GM19372 (cell line): ENCODE data around the gene OR1S1.
"Not testable (repeated sequence)": the region's sequence is repeated elsewhere in the genome, so short reads cannot be mapped to it uniquely, and the experiment has no call there.

Source experiments
- ATAC-seq: cut with Tn5 transposase; IDR thresholded peaks from one replicate; pipeline ENCODE4 v1.9.1; 2021; ENCODE audit warnings: mild to moderate bottlenecking, low read depth, moderate library complexity; ENCODE audit not compliant: unreplicated experiment

The OR1S1 gene

DNA sequence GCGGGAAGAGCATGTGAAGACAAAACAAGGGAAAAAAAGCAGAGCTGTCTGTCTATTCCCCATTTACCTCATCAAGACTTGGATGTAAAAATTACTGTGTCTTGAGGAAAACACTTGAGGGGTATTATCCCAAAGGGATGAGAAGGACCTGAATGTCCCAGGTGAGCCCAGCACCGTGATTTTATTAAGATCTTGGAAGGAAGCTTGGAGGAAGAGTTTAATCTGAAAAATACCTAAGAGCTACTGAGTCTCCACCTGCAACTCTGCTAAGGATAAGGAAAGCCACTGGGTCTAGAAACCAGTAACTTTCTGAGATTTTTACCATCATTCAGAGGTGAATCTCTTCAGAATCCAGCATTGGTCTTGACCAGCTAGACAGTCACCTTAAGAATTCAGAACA lies at the start of gene OR1S1:
Gene OR1S1, plus strand, starts transcription at position 301 of the 400 bp plus-strand sequence.
- not testable (repeated sequence) for ATAC-seq

- no peak for ATAC-seq
Measured at GRCh38 chr11:58164389-58164788, 48.1 kb upstream of the OR1S1 start.

DNA sequence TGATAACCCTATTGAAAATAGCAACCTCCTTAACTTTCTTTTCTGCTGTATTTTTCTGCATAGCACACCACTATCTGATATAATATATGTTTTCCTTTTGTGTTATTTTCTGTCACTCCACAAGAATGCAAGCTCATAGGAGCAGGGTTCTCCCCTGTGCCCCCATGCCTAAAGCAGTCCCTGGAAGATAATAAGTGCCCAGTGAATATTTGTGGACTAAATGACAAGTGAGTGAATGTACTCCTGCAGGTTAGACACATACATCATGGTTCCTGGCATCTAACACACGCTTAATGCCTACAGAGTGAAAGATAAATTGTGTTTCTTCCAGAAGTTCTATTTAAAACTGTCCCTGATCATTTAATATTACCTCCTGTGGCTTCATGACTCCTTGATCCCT lies 47.5 kb upstream of the OR1S1 start:
- ATAC-seq = no peak

- ATAC-seq = no peak
Measured at GRCh38 chr11:58165504-58166106, 46.9 kb upstream of the OR1S1 start.

DNA sequence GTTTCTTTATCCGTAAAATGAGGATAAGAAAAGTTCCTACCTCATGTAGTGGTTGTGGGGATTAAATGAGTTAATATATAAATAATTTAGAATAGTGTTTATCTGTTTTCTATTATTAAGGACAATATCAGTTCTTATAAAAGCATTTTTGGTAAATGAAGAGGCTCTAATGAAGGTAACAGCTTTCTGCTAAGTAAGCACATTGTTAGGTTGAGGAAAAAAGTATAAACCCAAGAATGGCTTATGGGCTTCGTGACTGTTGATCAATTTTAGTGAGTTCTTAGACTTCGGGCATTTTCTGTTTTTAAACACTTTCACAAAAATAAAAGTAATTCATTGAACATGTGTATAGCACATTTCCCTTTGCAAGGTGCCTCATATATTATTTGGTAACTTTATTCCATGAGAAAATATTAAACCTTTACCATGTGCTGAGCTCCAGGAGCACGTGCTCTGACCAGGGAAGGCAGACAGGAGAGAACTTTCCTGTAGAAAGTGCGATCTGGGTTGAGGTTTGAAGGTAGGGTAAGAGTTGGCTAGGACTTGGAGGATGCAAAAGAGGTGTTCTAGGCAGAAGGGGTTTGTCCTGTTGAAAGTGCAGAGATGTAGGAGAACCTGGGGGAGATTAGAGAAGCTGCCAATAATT lies 35.0 kb upstream of the OR1S1 start:
- ATAC-seq = no peak

DNA sequence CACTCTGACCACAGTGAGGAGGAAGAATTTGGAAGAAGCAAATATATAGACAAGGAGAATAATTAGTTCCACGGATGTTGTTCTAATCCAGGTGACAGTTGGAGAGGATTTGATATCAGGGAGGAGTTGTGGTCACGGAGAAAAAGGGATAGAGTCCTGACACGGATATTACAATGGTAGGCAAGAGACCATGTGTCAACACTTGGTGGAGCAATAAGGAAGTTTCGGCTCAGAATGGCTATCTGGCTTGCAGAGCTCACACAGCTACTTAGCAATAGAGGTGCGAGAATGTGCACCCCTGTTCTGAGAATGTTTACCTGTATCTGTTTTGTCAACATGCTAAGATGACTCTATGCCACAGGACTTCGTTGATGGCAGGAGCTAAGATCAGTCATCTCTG lies 34.1 kb upstream of the OR1S1 start:
- ATAC-seq = no peak

DNA sequence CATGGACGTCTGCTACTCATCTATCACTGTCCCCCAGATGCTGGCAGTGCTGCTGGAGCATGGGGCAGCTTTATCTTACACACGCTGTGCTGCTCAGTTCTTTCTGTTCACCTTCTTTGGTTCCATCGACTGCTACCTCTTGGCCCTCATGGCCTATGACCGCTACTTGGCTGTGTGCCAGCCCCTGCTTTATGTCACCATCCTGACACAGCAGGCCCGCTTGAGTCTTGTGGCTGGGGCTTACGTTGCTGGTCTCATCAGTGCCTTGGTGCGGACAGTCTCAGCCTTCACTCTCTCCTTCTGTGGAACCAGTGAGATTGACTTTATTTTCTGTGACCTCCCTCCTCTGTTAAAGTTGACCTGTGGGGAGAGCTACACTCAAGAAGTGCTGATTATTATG lies 32.9 kb upstream of the OR1S1 start:
- ATAC-seq = no peak

DNA sequence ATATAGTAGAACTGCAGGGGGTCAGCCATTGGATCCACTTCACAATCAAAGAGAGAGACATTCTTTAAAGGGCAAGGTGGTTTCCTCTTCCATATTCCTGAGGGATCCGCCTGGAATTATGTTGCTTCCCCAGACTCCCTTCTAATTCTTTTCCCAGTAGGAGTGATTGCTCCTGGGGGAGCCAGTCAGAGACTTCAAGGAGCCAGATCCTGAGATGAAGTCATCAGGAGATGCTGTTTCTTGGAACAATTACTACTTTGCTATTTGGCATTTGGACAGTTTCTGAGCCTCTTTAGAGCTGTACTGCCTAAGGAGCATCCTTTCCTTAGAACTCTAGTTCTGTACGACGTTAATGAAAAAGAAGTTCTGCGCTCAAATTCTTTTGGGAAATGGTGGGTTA lies 25.6 kb upstream of the OR1S1 start:
- no peak for ATAC-seq

GRCh38 chr11:58188770-58189169 lies 23.8 kb upstream of the OR1S1 start, which contains the start of gene OR9Q2:
Gene OR9Q2 (plus strand): TSS chr11:58189070. CDS start chr11:58190491, 1,421 bp downstream.
- no peak for ATAC-seq

DNA sequence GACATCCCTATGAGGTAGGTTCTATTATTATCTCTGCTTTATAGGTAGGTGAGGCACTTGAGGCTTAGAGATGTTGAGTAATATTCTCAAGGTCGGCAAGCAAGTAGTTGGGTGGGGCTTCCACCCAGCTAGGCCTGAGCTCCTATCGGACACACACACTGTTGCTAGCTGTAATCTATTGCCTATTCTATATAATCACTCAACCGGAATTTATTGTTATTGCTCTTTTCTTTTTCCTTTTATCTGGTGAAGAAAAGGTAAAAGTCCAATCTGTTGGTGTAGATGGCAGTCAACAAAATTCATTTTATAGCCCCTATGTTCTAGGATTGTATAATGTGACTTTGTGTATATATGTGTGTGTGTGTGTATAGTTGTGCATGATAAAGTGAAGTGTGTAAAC lies 20.3 kb upstream of the OR1S1 start:
- no peak for ATAC-seq

- no peak for ATAC-seq
Measured at GRCh38 chr11:58193391-58193790, 19.1 kb upstream of the OR1S1 start.

GRCh38 chr11:58195939-58196338 lies 16.6 kb upstream of the OR1S1 start:
- no peak for ATAC-seq

DNA sequence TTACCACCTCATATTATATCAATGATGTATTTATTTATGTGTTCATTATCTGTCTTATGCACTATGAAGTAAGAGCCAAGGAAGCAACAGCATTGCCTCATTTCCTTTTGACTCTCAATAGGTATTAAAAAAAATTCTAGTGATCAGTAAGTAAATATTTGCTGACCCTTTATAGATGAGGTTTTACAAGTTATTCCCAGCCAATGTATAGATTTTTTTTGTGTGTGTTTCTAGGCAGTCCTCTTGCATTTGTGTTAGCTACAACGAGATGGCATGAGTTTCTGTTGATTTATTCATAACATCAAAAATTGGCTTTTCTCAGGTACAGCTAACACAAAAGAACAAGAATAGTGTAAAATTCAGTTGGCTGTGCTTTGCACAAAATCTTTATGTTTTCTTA lies 13.2 kb upstream of the OR1S1 start:
- no peak for ATAC-seq

- ATAC-seq = no peak
Measured at GRCh38 chr11:58204042-58204441, 8.5 kb upstream of the OR1S1 start, which contains the start of gene OR1S2. Gene OR1S2 (minus strand): TSS chr11:58204142. CDS start chr11:58204142, 0 bp downstream.

- no peak for ATAC-seq
Measured at GRCh38 chr11:58216476-58216875, 4.0 kb downstream of the OR1S1 start.

DNA sequence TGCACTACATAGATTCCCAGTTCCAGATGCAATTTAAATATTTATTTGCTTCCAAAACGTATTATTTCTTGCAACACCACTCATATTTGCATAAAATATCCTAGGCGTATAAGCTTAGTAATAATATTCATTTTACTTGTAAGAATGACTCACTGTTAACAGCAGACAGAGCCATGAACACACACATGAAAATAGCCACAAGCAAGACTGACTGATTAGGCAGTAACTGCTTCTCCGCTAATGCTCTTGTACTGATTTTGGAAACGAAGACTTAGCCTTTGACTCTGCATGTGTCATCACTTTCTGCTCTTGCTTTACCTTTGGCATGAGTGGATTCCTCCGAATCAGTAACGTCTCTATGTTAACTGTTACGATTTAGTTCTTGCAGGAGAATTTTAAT lies 10.2 kb downstream of the OR1S1 start:
- no peak for ATAC-seq

DNA sequence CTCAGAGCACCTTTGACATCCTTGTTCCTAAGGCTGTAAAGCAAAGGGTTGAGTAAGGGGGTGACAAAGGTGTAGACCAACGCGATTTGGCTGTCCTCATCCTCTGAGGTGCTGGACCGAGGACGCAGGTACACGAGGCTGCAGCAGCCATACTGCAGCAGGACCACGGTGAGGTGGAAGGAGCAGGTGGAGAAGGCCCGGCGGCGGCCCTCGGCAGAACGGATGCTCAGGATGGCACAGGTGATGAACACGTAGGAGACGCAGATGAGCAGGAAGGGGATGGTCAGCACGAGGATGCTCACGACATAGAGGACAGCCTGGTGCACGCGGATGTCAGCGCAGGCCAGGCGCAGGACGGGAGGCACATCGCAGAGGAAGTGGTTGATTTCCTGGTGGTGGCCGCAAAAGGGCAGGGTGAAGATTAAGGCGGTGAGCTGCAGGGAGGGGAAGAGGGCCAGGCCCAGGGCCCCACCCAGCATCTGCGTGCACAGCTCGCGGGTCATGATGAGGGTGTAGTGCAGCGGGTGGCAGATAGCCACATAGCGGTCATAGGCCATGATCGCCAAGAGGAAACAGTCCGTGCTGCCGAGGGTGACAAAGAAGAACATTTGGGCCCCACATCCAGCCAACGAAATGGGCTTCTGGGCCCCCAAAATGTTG lies 15.6 kb downstream of the OR1S1 start:
- ATAC-seq = no peak

DNA sequence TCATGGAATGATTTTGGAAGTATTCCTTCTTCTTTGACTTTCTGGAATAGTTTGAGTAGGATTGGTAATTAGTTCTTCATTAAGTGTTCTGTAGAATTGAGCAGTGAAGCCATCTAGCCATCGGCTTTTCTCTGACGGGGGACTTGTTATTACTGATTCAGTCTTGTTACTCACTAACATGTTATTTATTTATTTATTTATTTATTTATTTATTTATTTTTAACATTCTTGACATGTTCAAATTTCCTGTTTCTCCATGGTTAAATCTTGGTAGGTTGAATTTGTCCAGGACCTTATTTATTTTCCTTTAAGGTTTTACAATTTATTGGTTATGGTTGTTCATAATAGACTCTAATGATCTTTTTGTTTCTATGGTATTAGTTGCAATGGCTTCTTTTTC lies 31.4 kb downstream of the OR1S1 start:
- no peak for ATAC-seq

DNA sequence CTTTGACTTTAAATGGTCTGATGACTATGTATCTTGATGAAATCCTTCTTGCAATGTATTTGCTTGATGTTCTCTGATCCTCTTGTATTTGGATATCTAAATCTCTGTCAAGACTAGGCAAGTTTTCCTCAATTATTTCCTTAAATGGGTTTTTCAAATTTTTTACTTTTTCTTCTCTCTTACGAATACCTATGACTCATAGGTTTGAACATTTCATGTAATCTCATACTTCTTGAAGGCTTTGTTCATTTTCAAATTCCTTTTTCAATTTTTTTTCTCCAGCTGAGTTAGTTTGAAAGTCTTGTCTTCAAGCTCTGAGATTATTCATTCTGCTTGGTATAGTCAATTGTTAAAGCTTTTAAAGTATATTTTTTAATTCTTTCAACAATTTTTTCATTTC lies 42.4 kb downstream of the OR1S1 start:
- no peak for ATAC-seq

- ATAC-seq = no peak
Measured at GRCh38 chr11:58259983-58260382, 47.5 kb downstream of the OR1S1 start.
